Activated CD8-positive, alpha-beta memory T cell treated with anti-CD3 and anti-CD28 coated beads for 24 hours (primary cell): ENCODE results near the gene PPP1R37.

Experiments used
- DNase-seq: peaks from one replicate; pipeline ENCODE4 v3.0.0-alpha.2; 2020

The PPP1R37 gene

GRCh38 chr19:45070861-45071544 lies 22.0 kb upstream of the PPP1R37 start:
- no peak for DNase-seq

- DNase-seq, result no peak
Observed at GRCh38 chr19:45071545-45071938, 21.4 kb upstream of the PPP1R37 start.

- DNase-seq, result no peak
Observed at GRCh38 chr19:45071969-45072790, 20.8 kb upstream of the PPP1R37 start.

- DNase-seq, result no peak
Observed at GRCh38 chr19:45074744-45075300, 18.2 kb upstream of the PPP1R37 start.

- peak; percentile 73 for DNase-seq
Observed at GRCh38 chr19:45075301-45076028, 17.5 kb upstream of the PPP1R37 start.

- peak; percentile 92 for DNase-seq
Observed at GRCh38 chr19:45076029-45076850, 16.7 kb upstream of the PPP1R37 start, which contains the start of gene ZNF296. TSS of gene ZNF296 (minus strand) at chr19:45076478. CDS start at chr19:45076373, 105 bp downstream.

GRCh38 chr19:45076851-45077730 lies 15.9 kb upstream of the PPP1R37 start:
- no peak for DNase-seq

GRCh38 chr19:45078390-45079062 lies 14.5 kb upstream of the PPP1R37 start:
- no peak for DNase-seq

GRCh38 chr19:45079063-45079910 lies 13.7 kb upstream of the PPP1R37 start, which contains the start of gene GEMIN7:
TSS of gene GEMIN7 (plus strand) at chr19:45079260. CDS start at chr19:45090115, 10,855 bp downstream.
- peak; percentile 94 for DNase-seq

- DNase-seq, result no peak
Observed at GRCh38 chr19:45079911-45080370, 13.0 kb upstream of the PPP1R37 start.

GRCh38 chr19:45082170-45082569 lies 10.8 kb upstream of the PPP1R37 start:
- no peak for DNase-seq

GRCh38 chr19:45086480-45086879 lies 6.5 kb upstream of the PPP1R37 start:
- DNase-seq, result no peak

- DNase-seq, result peak; percentile 72
Observed at GRCh38 chr19:45087531-45087930, 5.4 kb upstream of the PPP1R37 start.

- DNase-seq, result no peak
Observed at GRCh38 chr19:45090034-45090433, 2.9 kb upstream of the PPP1R37 start.

GRCh38 chr19:45090606-45091005 lies 2.4 kb upstream of the PPP1R37 start:
- no peak for DNase-seq

- DNase-seq, result peak; percentile 99
Observed at GRCh38 chr19:45091031-45091923, 1.7 kb upstream of the PPP1R37 start.

- DNase-seq, result no peak
Observed at GRCh38 chr19:45094137-45094536, 1.2 kb downstream of the PPP1R37 start.

- DNase-seq, result no peak
Observed at GRCh38 chr19:45094707-45095106, 1.7 kb downstream of the PPP1R37 start.
